ENCODE data around the gene CCZ1B.
"Not testable (repeated sequence)": the region's sequence is repeated elsewhere in the genome, so short reads cannot be mapped to it uniquely, and the experiment has no call there.

DNA sequence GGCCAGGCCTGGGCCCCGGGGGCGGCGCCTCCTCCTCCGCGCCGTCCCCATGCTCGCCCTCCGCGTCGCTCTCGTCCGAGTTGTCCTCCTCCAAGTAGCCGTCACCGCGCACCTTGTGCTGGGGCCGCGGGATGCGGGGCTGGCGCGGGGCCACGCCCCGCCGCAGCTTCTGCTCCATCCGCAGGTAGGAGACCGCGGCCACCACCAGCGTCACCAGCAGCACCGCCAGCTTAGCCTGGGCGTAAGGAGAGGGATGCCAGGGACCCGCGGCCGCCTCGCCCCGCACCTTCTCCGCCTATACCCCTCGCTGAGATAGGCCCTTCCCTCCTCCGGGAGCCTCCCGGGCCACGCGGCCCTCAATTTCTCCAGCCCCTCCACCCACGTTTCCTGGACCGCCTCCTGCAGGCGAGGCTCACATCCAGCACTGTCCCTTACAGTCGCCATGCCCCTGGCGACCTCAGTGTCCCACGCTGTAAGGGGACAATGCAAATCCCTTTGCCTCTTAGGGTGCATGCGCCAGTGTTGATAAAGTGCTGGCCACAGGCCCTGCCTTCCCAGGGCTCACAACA lies 29.6 kb upstream of the CCZ1B start:
- TF ChIP-seq, protein P1, sequence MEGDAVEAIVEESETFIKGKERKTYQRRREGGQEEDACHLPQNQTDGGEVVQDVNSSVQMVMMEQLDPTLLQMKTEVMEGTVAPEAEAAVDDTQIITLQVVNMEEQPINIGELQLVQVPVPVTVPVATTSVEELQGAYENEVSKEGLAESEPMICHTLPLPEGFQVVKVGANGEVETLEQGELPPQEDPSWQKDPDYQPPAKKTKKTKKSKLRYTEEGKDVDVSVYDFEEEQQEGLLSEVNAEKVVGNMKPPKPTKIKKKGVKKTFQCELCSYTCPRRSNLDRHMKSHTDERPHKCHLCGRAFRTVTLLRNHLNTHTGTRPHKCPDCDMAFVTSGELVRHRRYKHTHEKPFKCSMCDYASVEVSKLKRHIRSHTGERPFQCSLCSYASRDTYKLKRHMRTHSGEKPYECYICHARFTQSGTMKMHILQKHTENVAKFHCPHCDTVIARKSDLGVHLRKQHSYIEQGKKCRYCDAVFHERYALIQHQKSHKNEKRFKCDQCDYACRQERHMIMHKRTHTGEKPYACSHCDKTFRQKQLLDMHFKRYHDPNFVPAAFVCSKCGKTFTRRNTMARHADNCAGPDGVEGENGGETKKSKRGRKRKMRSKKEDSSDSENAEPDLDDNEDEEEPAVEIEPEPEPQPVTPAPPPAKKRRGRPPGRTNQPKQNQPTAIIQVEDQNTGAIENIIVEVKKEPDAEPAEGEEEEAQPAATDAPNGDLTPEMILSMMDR (conservative IDR thresholded peaks at IDR 0.05; ENCODE audit: low read length), result not testable (repeated sequence)
- not testable (repeated sequence) for TF ChIP-seq EZH2phosphoT487 (IDR thresholded peaks at IDR 0.05; ENCODE audit: borderline replicate concordance, low read depth, low read length)

All from OCI-LY7 (cell line).